GM18907 (cell line): ENCODE results near the gene NLRP5.
"Not testable (repeated sequence)": the region's sequence is repeated elsewhere in the genome, so short reads cannot be mapped to it uniquely, and the experiment has no call there.

Experiments used
- ATAC-seq: cut with Tn5 transposase; IDR thresholded peaks from one replicate; pipeline ENCODE4 v1.9.1; 2021; ENCODE audit warnings: mild to moderate bottlenecking, moderate library complexity; ENCODE audit not compliant: unreplicated experiment

NLRP5 gene

GRCh38 chr19:55986487-55986886, at the start of gene NLRP5:
Gene NLRP5, plus strand, starts transcription at chr19:55986775.
- no peak for ATAC-seq

DNA sequence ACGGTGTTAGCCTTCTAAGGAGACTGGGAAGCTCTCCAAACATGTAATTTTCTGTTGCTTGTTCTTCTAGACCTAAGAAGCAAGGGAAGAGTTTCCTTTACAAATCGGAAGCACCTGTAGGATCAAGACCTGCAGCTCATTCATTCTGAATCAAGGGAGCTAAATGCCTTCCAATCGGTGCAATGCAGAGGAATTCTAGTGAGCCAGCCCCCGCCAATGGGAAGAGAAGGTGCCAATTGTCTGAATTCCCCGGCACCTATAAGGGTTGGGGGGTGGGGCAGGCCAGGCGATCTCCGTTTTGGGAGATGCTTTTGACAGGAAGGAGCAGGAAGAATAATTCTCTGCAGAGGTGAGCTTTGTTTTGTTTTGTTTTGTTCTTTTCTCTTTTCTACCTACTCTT, 47.4 kb upstream of the NLRP5 start:
- no peak for ATAC-seq

DNA sequence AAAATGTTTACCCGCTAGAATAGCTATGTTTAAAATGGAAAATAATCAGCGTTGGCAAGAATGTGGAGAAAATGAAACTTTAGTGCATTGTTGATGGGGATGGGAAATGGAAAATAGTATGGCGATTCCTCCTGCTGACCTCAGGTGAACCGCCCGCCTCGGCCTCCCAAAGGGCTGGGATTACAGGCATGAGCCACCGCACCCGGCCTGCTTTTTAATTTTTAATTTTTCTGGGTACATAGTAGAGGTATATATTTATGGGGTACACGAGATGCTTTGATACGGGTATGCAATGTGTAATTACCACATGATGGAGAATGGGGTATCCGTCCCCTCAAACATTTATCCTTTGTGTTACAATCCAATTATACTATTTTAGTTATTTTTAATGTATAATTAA, 46.3 kb upstream of the NLRP5 start:
- ATAC-seq, result no peak

DNA sequence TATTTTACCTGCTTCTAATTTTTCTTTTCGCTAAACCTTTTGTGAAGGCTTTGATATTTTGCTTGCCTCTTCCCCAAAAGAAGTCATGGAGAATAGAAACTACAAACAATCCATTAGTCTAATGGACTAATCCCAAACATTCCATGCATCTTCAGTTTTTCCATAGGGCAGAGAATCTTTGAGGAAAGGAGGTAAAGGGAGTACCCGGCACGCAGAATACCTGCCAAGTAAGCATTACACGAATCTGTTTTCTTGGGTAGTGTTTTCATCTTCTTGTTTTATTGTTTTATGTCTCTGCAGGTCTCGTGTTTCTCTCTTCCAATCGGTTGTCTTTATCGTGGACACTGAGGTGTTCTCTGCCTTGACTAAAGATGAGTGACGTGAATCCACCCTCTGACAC, 39.0 kb upstream of the NLRP5 start, which contains the start of gene NLRP8:
TSS of gene NLRP8 (plus strand) at position 301 of the 400 bp plus-strand sequence.
- no peak for ATAC-seq

- not testable (repeated sequence) for ATAC-seq
These were observed 36.0 kb upstream of the NLRP5 start for GRCh38 chr19:55950566-55950965.

DNA sequence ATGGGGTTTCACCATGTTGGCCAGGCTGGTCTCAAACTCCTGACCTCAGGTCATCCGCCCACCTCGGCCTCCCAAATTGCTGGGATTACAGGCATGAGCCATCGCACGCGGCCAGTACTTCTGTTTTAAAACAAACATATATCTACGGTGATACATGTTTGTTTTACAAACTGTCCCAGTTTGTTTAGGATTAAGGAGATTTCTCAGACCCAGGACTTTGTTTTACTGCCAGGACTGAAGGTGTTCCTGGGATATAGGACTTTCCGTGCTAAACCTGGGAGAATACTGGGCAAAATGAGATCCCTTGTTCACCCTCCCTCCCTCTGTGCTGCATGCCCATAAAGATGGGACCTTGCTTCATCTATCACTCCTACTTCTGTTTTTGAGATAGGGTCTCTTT, 30.1 kb upstream of the NLRP5 start:
- no peak for ATAC-seq

GRCh38 chr19:55958356-55958755, 28.2 kb upstream of the NLRP5 start:
- no peak for ATAC-seq

- no peak for ATAC-seq
These were observed 26.4 kb upstream of the NLRP5 start for GRCh38 chr19:55959996-55960675.

GRCh38 chr19:55962186-55962585, 24.4 kb upstream of the NLRP5 start:
- ATAC-seq, result no peak

DNA sequence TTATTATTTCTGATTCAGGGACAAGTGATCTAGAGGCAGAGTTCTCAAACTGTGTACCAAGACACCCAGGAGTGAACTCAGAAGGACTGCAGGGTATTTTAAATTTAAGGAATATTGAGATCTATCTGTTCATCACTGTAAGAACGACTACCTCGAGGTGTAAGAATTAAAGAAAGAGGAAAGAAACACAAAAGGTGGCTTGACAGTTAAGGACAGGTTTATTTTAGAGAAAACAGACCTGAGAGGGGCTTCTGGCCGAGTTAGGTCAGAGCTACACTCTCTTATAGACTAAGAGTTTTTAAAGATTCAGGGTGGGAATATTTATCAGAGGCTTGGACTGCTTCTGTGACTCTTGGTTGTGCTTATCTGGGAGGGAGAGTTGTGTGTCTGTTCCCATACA, 12.6 kb upstream of the NLRP5 start:
- ATAC-seq, result no peak

DNA sequence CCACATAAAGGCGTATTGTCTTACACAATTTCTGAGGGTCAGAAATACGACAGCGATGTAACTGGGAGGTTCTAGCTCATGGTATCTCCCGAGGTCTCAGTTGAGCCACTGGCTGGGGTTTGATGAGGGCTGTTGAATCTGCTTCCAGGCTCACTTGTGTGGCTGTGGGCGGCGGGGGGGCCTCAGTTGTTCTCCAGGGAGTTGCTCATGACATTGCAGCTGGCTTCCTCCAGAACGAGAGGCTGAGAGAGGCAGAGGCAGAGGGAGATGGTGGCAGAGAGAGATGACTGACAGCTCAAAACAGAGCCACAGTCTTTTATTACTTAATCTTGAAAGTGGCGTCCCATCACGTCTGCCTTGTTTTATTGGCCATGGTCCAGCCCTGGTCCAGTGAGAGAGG, 6.2 kb upstream of the NLRP5 start:
- ATAC-seq, result no peak

DNA sequence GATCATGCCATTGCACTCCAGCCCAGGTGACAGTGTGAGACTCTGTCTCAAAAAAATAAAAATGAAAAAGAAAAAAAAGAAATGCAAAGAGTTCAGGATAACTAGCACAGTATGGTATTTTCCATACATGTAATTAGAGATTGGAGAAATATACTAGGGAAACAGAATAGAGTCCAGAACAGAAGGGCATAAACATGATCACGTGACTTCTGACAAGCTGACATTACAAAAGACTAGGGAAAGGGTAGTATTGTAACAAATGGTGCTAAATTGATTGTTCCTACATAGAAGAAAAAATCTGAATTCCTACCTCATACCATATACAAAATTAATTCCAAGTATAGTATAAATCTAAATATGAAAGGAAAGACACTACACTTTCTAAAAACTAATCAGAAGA, 1.3 kb upstream of the NLRP5 start:
- ATAC-seq, result no peak

DNA sequence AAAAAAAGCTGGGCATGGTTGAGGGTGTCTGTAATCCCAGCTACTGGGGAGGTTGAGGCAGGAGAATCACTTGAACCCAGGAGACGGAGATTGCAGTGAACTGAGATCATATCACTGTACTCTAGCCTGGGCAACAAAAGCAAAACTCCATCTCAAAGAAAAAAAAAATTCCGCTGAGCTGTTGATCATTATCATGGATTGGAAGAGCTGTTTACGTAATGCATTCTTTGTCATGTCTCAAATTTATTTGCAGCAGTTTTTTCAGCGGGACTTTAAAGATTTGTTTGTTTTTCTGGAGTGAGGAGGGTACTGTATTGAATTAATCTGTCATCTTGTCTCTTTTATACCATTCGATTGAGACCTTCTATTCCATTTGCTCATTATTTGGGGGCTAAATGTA, 4.3 kb downstream of the NLRP5 start:
- ATAC-seq, result no peak

GRCh38 chr19:55993492-55993891, 6.9 kb downstream of the NLRP5 start:
- ATAC-seq, result no peak

- ATAC-seq, result no peak
These were observed 28.2 kb downstream of the NLRP5 start for GRCh38 chr19:56014765-56015164.

DNA sequence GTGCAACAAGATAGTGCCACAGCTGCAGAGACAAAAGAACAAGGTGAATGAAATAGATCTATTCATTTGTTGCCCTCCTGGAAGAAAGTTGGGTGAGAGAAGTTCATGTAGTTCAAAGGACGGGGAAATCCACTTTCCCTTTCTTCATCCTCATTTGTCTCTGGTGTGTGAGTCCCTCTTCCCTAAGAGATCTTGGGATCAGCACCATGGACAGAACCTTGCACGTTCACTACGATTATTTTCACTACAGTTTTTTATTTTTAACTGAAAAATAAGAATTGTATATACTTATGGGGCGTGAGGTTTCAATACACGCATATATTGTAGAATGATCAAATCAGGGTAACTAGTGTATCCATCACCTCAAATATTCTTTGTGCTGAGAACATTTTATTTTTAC, 29.2 kb downstream of the NLRP5 start:
- no peak for ATAC-seq

- not testable (repeated sequence) for ATAC-seq
These were observed 32.8 kb downstream of the NLRP5 start for GRCh38 chr19:56019325-56019724.

- ATAC-seq, result not testable (repeated sequence)
These were observed 33.9 kb downstream of the NLRP5 start for GRCh38 chr19:56020355-56020975.

- no peak for ATAC-seq
These were observed 40.2 kb downstream of the NLRP5 start for GRCh38 chr19:56026769-56027168.

DNA sequence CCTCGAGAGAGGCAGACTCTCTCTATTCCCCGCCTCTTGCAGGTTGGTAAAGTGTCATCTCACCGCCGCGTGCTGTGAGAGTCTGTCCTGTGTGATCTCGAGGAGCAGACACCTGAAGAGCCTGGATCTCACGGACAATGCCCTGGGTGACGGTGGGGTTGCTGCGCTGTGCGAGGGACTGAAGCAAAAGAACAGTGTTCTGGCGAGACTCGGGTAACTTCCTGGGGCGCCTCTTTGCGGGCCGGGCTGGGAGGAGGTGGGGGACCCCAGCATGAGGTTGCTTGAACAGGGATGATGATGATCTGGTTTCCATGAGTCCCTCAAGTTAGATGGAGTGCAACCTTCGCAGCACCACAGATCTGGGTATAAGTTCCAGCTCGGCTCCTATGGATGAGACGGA, 67.0 kb downstream of the NLRP5 start:
- no peak for ATAC-seq

DNA sequence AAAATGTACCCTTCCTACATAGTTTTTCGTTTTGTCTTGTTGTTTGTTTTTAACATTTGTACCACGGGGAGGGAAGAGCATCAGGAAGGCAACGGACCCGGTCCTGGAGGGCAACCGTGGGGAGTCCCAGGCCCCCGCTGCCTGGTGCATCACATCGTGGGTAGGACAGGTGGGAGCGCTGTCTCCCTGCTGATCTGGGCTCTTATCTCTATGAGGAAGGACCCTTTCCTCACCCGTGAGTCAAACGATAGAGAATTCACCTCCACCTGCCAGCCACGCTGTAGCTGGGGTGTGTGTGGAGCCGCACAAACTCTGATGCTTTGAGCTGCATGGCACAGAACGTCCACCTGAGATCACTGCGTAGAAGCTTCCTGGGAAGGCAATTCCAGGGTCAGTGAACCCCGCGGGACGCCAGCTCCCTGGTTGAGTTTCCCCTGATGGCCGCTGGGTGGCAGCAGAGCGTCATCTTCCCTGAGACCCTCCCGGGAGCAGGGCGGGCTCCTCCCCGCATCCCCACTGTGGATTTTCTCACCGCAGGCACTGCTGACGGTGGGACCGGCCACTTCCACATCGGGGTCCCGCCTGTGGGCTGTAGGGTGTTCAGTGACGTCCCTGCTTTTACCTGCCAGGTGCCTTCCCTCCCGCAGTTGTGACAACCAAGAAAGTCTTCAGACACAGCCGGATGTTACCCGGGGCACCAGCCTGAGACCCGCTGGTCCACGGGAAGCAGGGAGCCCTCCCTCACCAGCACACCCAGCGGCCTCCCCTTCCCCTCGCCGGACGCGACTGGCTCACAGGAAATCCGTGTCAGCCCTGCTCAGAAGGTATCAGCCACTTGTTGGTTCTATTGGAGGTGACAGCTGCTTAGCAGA, 79.8 kb downstream of the NLRP5 start:
- ATAC-seq, result peak; percentile 71

GRCh38 chr19:56069642-56070041, 83.1 kb downstream of the NLRP5 start:
- no peak for ATAC-seq
